Heart left ventricle (tissue), 16 donors: ENCODE measurements around the gene SH3TC2. TPM values are rescaled to one million over a fixed set of nuclear protein-coding genes. Genes with fewer than 3 reads are reported as not detected.

Experiments
- ATAC-seq, 4 donors: fragments of 200-7000 bp; cut with Tn5 transposase; one replicate each; pipeline ENCODE4 v1.9.1; 2020 to 2022; ENCODE audit warnings: moderate library complexity in 4 of 4, mild to moderate bottlenecking in 3 of 4, moderate number of reproducible peaks in 1 of 4
- DNase-seq, 5 donors: peaks; one replicate each; pipeline ENCODE4 v3.0.0-alpha.2; 2020
- H3K27ac ChIP-seq, 12 donors: fragments of 200-600 bp; sonication (generic) in 4 of 12; one replicate each; pipeline versions ENCODE4 v1.5.0 to v1.8.0; 2016 to 2022; ENCODE audit warnings: mild to moderate bottlenecking in 2 of 12
- H3K27me3 ChIP-seq, 9 donors: fragments of 200-600 bp; sonication (generic) in 2 of 9; one replicate each; pipeline versions ENCODE4 v1.5.1 to v1.8.0; 2016 to 2022; ENCODE audit warnings: mild to moderate bottlenecking in 3 of 9
- H3K36me3 ChIP-seq, 9 donors: fragments of 200-600 bp; sonication (generic) in 2 of 9; one replicate each; pipeline versions ENCODE4 v1.5.0 to v1.8.0; 2018 to 2022; ENCODE audit warnings: mild to moderate bottlenecking in 2 of 9
- H3K4me1 ChIP-seq, 12 donors: fragments of 200-600 bp; sonication (generic) in 4 of 12; one replicate each; pipeline versions ENCODE4 v1.5.0 to v1.8.0; 2016 to 2022; ENCODE audit warnings: mild to moderate bottlenecking in 3 of 12
- H3K4me3 ChIP-seq, 12 donors: fragments of 200-600 bp; sonication (generic) in 4 of 12; one replicate each; pipeline versions ENCODE4 v1.5.0 to v1.8.0; 2017 to 2022; ENCODE audit warnings: mild to moderate bottlenecking in 9 of 12, moderate library complexity in 4 of 12
- H3K9me3 ChIP-seq, 12 donors: fragments of 200-600 bp; sonication (generic) in 4 of 12; one replicate each; pipeline versions ENCODE4 v1.5.0 to v1.8.0; 2016 to 2022; ENCODE audit warnings: mild to moderate bottlenecking in 1 of 12
- CTCF ChIP-seq, 12 donors: fragments of 200-600 bp; sonication (generic) in 4 of 12; IDR thresholded peaks; one replicate each; pipeline versions ENCODE4 v1.5.0 to v1.8.0; 2018 to 2022; ENCODE audit warnings: antibody characterized with exemption in 12 of 12, mild to moderate bottlenecking in 5 of 12
- POLR2A ChIP-seq, 2 donors: fragments of 450-650 bp; IDR thresholded peaks; one replicate each; pipeline ENCODE4 v1.6.1; 2017; ENCODE audit warnings: antibody characterized with exemption in 2 of 2, mild to moderate bottlenecking in 2 of 2, moderate library complexity in 2 of 2
- WGBS, 4 donors: extraction: QIAGEN DNeasy Blood & Tissue Kit in 2 of 4; methylation state at CpG; one replicate each; pipeline versions ENCODE4 v1.1.5 to v1.1.7; 2013 to 2018; 5-methylcytosine and 5-hydroxymethylcytosine counted together
- intact Hi-C, 10 donors: fragments of 100-400 bp; cut with DNase I; formaldehyde crosslinking; loops; one replicate each; pipeline versions ENCODE4 v1.11.1 to v1.14.2; 2022
- polyA plus RNA-seq, 2 donors: library from polyadenylated mRNA; stranded (reverse); fragments of 200-250 nt; gene quantifications; one replicate each; pipeline ENCODE4 v1.2.3, GENCODE V29; 2013
- total RNA-seq, 9 donors: library from RNA; depleted of rRNA in 2 of 9; stranded (reverse); fragments of >200 nt in 2 of 9; fragmentation: NEBNext Ultra II Directional in 3 of 9; extraction: Animal tissue kit (Norgen Biotek cat#: 25700) in 3 of 9; gene quantifications; one replicate each; pipeline versions ENCODE4 v1.1.0 to v1.2.4, GENCODE V29; 2016 to 2023
- donor health status: ischemic (EF 13 %, LVEDD 7.1; RV severe dilation, severe dysfunction).
- donor health status: healthy with polysubstance abuse.
- donor health status: DM: no; HTN: yes; CAD: no.
- donor health status: DM: no; HTN: no; CAD: no.
- donor health status: ischemic (EF 25% LVEDD 6.9; RV normal size, moderate dysfunction).
- donor health status: ischemic (EF 25% LVEDD 5.7; RV mildly dilated, moderate dysfunction).
- donor health status: healthy.
- donor health status: DM: yes; HTN: yes; CAD: no.
- donor health status: ischemic (EF 35%, LVEDD 5.7; RV mildly dilated, moderate dysfunction).
- donor health status: nonischemic (EF 11% LVEDD 7.7; RV severe dilation, severe dysfunction).
- donor health status: DM: yes; HTN: yes; CAD: no.
- donor health status: PGD.
- donor health status: ischemic (EF 29% LVEDD 5.4; RV normal size, mild dysfunction).
- donor health status: nonischemic (EF 23%, LVEDD 6.1; RV moderate dilation, normal function).

Gene SH3TC2
- total and polyA plus RNA-seq, 11 donors, result 1.6 to 12.7 (median 4.0) TPM

GRCh38 chr5:149071756-149072155 is 8.9 kb upstream of the SH3TC2 start:
- no peak overlapping the region for H3K4me3 ChIP-seq
- ATAC-seq, result no peak
- DNase-seq, result no peak
- H3K36me3 ChIP-seq, result no peaks in the 10 kb centered on the region
- peaks cover 0 to 32% (median 8%) of the 10 kb centered on the region in 12 donors for H3K4me1 ChIP-seq
- intact Hi-C loops, result no loop called here
- no peak overlapping the region for H3K27ac ChIP-seq
- 83 to 87% (median 86%) methylated on average over 2 of the region's 2 CpGs for WGBS, 4 donors
- no peaks in the 10 kb centered on the region for H3K27me3 ChIP-seq
- TF ChIP-seq CTCF (IDR thresholded peaks at IDR 0.05) (no peak), POLR2A (IDR thresholded peaks at IDR 0.05) (no peak)
- peaks cover 0 to 9% (median 0%) of the 10 kb centered on the region in 12 donors for H3K9me3 ChIP-seq

- Histone ChIP-seq H3K27me3 (no peaks in the 10 kb centered on the region), H3K4me1 (peaks cover 0 to 32% (median 8%) of the 10 kb centered on the region in 12 donors), H3K4me3 (no peak overlapping the region), H3K27ac (no peak overlapping the region), H3K9me3 (peaks cover 0 to 10% (median 0%) of the 10 kb centered on the region in 12 donors), H3K36me3 (no peaks in the 10 kb centered on the region)
- TF ChIP-seq POLR2A (IDR thresholded peaks at IDR 0.05) (no peak), CTCF (IDR thresholded peaks at IDR 0.05) (no peak)
- DNase-seq (no peak), ATAC-seq (no peak)
- intact Hi-C loops, result no loop called here
- WGBS, 4 donors, result 0 to 97% (median 72%) methylated on average over 1 of the region's 1 CpG
Observed at GRCh38 chr5:149071216-149071615, 8.4 kb upstream of the SH3TC2 start.

DNA sequence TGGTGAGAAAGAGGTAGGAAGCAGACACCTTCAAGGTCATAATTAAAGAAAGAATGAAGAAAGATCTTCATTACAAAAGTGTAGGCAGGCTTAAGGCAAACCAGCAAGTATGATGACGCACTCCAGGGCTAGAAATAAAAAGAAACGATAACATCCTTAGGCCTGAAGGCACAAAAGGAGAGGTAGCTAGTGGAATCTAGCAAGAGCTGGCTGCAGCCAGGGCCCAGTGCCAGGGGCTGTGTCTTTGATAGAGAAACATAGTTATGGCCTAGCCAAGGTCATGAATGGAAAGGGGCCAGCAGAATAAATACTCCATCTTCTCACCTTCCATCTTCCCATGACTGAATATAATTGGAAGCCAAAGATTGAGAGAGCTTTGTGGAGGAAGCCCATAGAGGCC is 6.8 kb upstream of the SH3TC2 start:
- peak in 4 of 5 donors; percentile 32 to 62 (median 54) for DNase-seq
- ATAC-seq, result peak; percentile 47 to 80 (median 70)
- intact Hi-C loops, result loop anchor here in 4 of 10 donors (10.0 kb wide), 2 partner anchors 45 to 155 kb away; no protein-coding TSS in a partner anchor
- Histone ChIP-seq H3K4me1 (peaks cover 0 to 41% (median 14%) of the 10 kb centered on the region in 12 donors), H3K36me3 (no peaks in the 10 kb centered on the region), H3K4me3 (no peak overlapping the region), H3K9me3 (peaks cover 0 to 3% (median 0%) of the 10 kb centered on the region in 12 donors), H3K27ac (peak overlapping the region in 6 of 12 donors; percentile 9 to 65 (median 40)), H3K27me3 (no peaks in the 10 kb centered on the region)
- TF ChIP-seq CTCF (IDR thresholded peaks at IDR 0.05) (no peak), POLR2A (IDR thresholded peaks at IDR 0.05) (no peak)
- WGBS, 4 donors, result 49 to 66% (median 63%) methylated on average over 2 of the region's 2 CpGs

DNA sequence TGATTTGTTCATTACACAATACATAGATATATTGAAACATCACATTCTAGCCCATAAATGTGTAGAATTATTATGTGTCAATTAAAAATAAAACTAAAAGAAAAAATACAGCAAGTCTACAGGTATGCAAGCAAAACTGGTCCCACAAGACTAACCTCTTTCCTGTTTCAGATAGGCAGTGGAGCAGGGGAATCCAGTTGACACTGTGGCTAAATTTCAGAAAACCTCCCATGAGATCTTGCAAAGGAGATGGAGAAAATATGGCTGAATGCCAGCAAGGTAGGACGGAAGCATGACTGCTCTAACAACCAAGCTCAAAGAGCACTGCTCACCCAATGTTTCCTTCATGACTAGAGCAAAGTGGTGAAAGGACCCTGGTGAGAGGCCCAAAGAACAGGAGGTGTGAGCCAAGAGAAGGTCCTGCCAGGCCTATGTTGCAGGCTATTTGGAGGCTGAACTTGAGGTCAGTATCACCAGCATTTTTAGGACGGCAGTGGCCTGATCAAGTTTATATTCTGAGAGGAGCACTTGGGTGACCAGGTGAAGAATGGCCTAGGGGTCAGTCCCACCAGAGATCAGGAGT is 1.1 kb upstream of the SH3TC2 start:
- DNase-seq (peak in 1 of 5 donors; percentile 57), ATAC-seq (peak in 3 of 4 donors; percentile 11 to 32 (median 22))
- Histone ChIP-seq H3K9me3 (peaks cover 0 to 3% (median 0%) of the 10 kb centered on the region in 12 donors), H3K4me1 (peaks cover 10 to 61% (median 54%) of the 10 kb centered on the region in 12 donors), H3K27me3 (no peaks in the 10 kb centered on the region), H3K36me3 (no peaks in the 10 kb centered on the region), H3K27ac (peak overlapping the region in 11 of 12 donors; percentile 3 to 92 (median 78)), H3K4me3 (no peak overlapping the region)
- 26 to 49% (median 43%) methylated on average over 2 of the region's 2 CpGs for WGBS, 4 donors
- intact Hi-C loops, result loop anchor here in 5 of 10 donors (2.0 to 10.0 kb wide), 4 partner anchors 25 to 161 kb away; no protein-coding TSS in a partner anchor
- TF ChIP-seq POLR2A (IDR thresholded peaks at IDR 0.05) (no peak), CTCF (IDR thresholded peaks at IDR 0.05) (no peak)
